ENCODE results near the gene CRISPLD2. TPM values are rescaled to one million over a fixed set of nuclear protein-coding genes. Genes with fewer than 3 reads are reported as not detected.

CRISPLD2 gene
- total RNA-seq, 4 donors from 2014 or later = 19.6 to 319 (median 84.3) TPM

DNA sequence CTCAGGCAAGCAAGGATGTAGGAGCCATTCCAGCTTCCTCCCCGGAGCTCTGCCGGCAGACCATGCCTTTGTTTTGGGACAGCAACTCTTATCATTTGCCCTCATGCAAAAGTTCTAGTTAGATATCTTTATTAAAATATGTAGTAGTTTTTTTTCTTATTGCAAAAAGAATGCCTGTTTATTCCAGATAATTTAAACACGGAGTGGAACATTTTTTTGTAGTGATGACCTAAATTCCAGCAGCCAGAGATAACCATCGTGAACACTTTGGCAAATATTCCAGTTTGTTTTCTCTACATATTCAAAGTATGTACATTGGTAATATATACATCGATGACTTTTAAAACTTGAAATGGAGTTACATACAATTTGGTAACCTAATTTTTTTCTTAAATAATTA lies 54.8 kb downstream of the CRISPLD2 start:
- Histone ChIP-seq H3K36me3 (peaks cover 0 to 26% (median 0%) of the 10 kb centered on the region in 3 donors), H3K27me3 (no peaks in the 10 kb centered on the region)

DNA sequence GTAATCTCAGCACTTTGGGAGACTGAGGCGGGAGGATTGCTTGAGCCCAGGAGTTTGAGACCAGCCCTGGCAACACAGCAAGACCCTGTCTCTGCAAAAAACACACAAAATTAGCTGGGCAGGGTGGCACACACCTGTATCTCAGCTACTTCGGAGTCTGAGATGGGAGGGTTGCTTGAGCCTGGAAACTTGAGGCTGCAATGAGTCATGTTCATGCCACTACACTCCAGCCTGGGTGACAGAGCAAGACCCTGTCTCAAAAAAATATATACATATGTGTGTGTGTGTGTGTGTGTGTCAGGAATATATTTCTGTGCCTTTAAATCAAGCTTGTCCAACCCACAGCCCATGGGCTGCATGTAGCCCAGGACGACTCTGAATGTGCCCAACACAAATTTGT lies 55.2 kb downstream of the CRISPLD2 start:
- Histone ChIP-seq H3K4me3 (no peak overlapping the region), H3K27ac (no peak overlapping the region)

More for the DNA sequence above, 54.8 kb downstream of the CRISPLD2 start:
- H3K9me3 ChIP-seq = no peaks in the 10 kb centered on the region
- no peak overlapping the region for H3K4me3 ChIP-seq
- peak overlapping the region in 1 of 4 donors; percentile 42 for H3K27ac ChIP-seq
- TF ChIP-seq, protein P1, sequence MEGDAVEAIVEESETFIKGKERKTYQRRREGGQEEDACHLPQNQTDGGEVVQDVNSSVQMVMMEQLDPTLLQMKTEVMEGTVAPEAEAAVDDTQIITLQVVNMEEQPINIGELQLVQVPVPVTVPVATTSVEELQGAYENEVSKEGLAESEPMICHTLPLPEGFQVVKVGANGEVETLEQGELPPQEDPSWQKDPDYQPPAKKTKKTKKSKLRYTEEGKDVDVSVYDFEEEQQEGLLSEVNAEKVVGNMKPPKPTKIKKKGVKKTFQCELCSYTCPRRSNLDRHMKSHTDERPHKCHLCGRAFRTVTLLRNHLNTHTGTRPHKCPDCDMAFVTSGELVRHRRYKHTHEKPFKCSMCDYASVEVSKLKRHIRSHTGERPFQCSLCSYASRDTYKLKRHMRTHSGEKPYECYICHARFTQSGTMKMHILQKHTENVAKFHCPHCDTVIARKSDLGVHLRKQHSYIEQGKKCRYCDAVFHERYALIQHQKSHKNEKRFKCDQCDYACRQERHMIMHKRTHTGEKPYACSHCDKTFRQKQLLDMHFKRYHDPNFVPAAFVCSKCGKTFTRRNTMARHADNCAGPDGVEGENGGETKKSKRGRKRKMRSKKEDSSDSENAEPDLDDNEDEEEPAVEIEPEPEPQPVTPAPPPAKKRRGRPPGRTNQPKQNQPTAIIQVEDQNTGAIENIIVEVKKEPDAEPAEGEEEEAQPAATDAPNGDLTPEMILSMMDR (IDR thresholded peaks at IDR 0.05) = no peak
- no peak for TF ChIP-seq POLR2A (IDR thresholded peaks at IDR 0.05)
- DNase-seq = no peak
- H3K4me1 ChIP-seq = no peaks in the 10 kb centered on the region

DNA sequence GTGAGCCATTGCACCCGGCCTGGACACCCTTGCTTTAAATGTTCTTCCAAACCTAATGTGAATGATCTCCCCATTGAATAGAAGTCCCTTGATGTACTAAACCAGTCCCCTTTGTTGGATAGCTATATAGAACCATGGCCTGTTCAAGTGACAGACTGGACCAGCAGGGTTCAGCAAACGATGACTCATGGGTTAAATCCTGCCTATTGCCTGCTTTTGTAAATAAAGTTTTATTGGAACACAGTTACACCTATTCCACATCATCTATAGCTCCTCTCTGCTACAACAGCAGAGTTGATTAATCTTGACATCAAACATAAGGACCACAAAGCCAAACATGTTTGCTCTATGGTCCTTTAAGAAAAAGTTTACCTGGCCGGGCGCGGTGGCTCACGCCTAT lies 56.1 kb downstream of the CRISPLD2 start:
- TF ChIP-seq, protein P1 (IDR thresholded peaks at IDR 0.05) = no peak
- no peak for TF ChIP-seq POLR2A (IDR thresholded peaks at IDR 0.05)
- H3K4me3 ChIP-seq = no peak overlapping the region
- H3K36me3 ChIP-seq = peaks cover 0 to 33% (median 0%) of the 10 kb centered on the region in 3 donors
- H3K4me1 ChIP-seq = no peaks in the 10 kb centered on the region
- H3K27ac ChIP-seq = no peak overlapping the region
- no peaks in the 10 kb centered on the region for H3K27me3 ChIP-seq
- H3K9me3 ChIP-seq = no peaks in the 10 kb centered on the region
- no peak for DNase-seq

More for the DNA sequence above, 55.2 kb downstream of the CRISPLD2 start:
- no peaks in the 10 kb centered on the region for H3K27me3 ChIP-seq
- no peaks in the 10 kb centered on the region for H3K4me1 ChIP-seq
- TF ChIP-seq, protein P1 (IDR thresholded peaks at IDR 0.05) = no peak
- TF ChIP-seq POLR2A (IDR thresholded peaks at IDR 0.05) = no peak
- H3K36me3 ChIP-seq = peaks cover 0 to 30% (median 0%) of the 10 kb centered on the region in 3 donors
- DNase-seq = no peak
- no peaks in the 10 kb centered on the region for H3K9me3 ChIP-seq

DNA sequence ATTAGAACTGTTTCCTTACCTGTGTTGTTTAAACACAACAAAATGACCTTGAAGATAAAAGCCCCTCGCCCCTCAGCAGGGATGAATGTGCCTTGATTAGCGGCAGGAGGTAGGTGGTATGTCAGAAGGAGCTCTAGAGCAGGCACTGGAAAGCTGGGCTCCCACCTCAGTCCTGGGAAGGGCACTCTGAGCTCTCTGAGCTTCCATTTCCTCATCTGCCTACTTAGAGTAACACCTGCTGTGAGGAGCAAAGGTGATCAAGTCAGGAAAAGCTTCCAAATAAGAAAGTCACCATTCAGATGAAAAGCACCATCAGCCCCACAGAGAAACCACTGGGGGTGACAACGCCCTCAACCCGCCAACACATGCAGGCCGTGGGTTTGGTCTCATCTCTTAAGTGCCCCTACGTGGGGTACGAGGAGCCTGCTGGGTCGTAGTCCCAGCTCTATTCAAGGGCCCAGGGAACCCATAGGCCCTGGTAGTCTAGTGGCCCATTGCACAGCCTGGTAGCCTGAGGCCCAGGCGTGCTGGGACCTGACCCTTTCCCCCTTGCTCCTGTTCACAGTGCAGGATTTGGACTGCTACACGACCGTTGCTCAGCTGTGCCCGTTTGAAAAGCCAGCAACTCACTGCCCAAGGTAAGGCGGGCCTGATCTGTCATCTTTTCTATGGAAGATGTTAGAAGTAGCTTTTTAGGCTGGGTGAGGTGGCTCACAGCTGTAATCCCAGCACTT lies 57.3 kb downstream of the CRISPLD2 start:
- Histone ChIP-seq H3K9me3 (no peaks in the 10 kb centered on the region), H3K4me1 (no peaks in the 10 kb centered on the region), H3K4me3 (no peak overlapping the region), H3K27me3 (no peaks in the 10 kb centered on the region), H3K27ac (no peak overlapping the region), H3K36me3 (peaks cover 0 to 38% (median 0%) of the 10 kb centered on the region in 3 donors)
- DNase-seq = no peak
- TF ChIP-seq POLR2A (IDR thresholded peaks at IDR 0.05) = no peak
- TF ChIP-seq, protein P1 (IDR thresholded peaks at IDR 0.05) = no peak

DNA sequence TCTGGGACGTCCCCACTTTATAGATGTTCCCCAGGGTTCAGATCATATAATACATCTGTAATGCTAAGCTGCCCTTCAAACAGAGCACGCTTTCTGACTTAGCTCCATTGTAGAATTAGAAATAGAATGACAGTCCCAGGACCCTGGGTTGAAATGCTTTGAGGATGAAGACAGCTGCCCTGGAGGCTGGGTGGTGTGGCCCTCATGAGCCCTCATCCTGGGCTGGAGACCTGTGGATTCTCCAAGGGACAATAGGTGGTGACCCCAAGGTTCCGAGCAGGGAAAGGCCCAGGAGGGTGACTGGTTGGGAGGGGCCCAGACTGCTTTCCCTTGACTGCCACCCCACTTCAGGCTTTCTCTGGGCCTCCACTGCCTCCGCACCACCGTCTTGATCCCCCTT lies 59.0 kb downstream of the CRISPLD2 start:
- H3K4me3 ChIP-seq = no peak overlapping the region
- no peaks in the 10 kb centered on the region for H3K27me3 ChIP-seq
- H3K27ac ChIP-seq = no peak overlapping the region
- no peaks in the 10 kb centered on the region for H3K9me3 ChIP-seq
- DNase-seq = no peak
- H3K4me1 ChIP-seq = no peaks in the 10 kb centered on the region
- TF ChIP-seq, protein P1 (IDR thresholded peaks at IDR 0.05) = no peak
- no peak for TF ChIP-seq POLR2A (IDR thresholded peaks at IDR 0.05)
- H3K36me3 ChIP-seq = peaks cover 0 to 29% (median 0%) of the 10 kb centered on the region in 3 donors

Measured in Peyer's patch (tissue), 4 donors.